C4-2B (cell line): Measurements from ENCODE around the gene SLC2A3.

Experiments used
- CTCF ChIP-seq: fragments of 450-650 bp; conservative IDR thresholded peaks from 2 replicates; pipeline ENCODE4 v1.5.1; 2017; ENCODE audit warnings: mild to moderate bottlenecking
- ZFX ChIP-seq: fragments of 450-650 bp; IDR thresholded peaks from 2 replicates; pipeline ENCODE4 v1.6.1; 2017

GRCh38 chr12:7933255-7933726 is 2.7 kb downstream of the SLC2A3 start:
- TF ChIP-seq CTCF (peak; percentile 69), ZFX (no peak)
